ENCODE data around the gene ODAD4.

ODAD4 gene

DNA sequence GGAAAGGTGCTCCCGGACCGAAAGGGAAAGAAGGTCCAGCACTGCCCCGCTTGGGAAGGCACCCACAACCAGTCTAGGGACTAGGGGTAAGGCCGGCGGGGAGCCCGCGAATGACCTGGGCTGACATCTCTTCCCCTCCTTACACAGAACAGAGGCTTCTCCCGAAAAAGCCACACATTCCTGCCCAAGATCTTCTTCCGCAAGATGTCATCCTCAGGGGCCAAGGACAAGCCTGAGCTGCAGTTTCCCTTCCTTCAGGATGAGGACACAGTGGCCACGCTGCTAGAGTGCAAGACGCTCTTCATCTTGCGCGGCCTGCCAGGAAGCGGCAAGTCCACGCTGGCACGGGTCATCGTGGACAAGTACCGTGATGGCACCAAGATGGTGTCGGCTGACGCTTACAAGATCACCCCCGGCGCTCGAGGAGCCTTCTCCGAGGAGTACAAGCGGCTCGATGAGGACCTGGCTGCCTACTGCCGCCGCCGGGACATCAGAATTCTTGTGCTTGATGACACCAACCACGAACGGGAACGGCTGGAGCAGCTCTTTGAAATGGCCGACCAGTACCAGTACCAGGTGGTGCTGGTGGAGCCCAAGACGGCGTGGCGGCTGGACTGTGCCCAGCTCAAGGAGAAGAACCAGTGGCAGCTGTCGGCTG lies 37.6 kb downstream of the ODAD4 start:
- no peak overlapping the region for H2AFZ ChIP-seq (ENCODE audit: low read depth, low read length)
- H3K14ac ChIP-seq (ENCODE audit: low read length in 2 of 2): no peak overlapping the region
- WGBS: 98% methylated on average over 37 of the region's 37 CpGs
- H3K9ac ChIP-seq (ENCODE audit: low read length): peak overlapping the region; percentile 94
- H3K27me3 ChIP-seq (ENCODE audit: control insufficient read depth in 1 of 2, insufficient read depth in 1 of 2, low read length in 2 of 2): no peaks in the 10 kb centered on the region
- H3K4me1 ChIP-seq (ENCODE audit: control insufficient read depth, insufficient read depth, low read depth, low read length): peaks cover 22% of the 10 kb centered on the region
- peak overlapping the region in 1 of 2 experiments; percentile 2 for H3K23ac ChIP-seq (ENCODE audit: low read length in 2 of 2)
- no peak overlapping the region for H2BK12ac ChIP-seq (ENCODE audit: low read length in 2 of 2)
- no peak for DNase-seq
- H3K4me2 ChIP-seq (ENCODE audit: low read length, poor library complexity, severe bottlenecking): peak overlapping the region; percentile 76
- H2BK15ac ChIP-seq (ENCODE audit: low read depth, poor library complexity, severe bottlenecking): no peak overlapping the region
- no peak overlapping the region for H4K91ac ChIP-seq (ENCODE audit: low read length)
- H2BK120ac ChIP-seq (ENCODE audit: low read depth, low read length): no peak overlapping the region
- H2AK5ac ChIP-seq (ENCODE audit: low read length, severe bottlenecking): peak overlapping the region; percentile 31
- H3K79me1 ChIP-seq (replicated peaks; ENCODE audit: low read length, poor library complexity, severe bottlenecking): peaks cover 5% of the 10 kb centered on the region
- H3K27ac ChIP-seq (ENCODE audit: low read length, poor library complexity, severe bottlenecking): no peak overlapping the region
- H3K4ac ChIP-seq (ENCODE audit: low read depth in 1 of 2, low read length in 2 of 2): peak overlapping the region in 1 of 2 experiments; percentile 60
- H3K9me3 ChIP-seq (ENCODE audit: control insufficient read depth, low read length): no peaks in the 10 kb centered on the region
- no peak overlapping the region for H2BK5ac ChIP-seq (ENCODE audit: low read depth, low read length, poor library complexity, severe bottlenecking)
- peak overlapping the region; percentile 21 for H4K8ac ChIP-seq (ENCODE audit: low read length)
- peaks cover 42 to 45% of the 10 kb centered on the region in 2 experiments for H3K36me3 ChIP-seq (ENCODE audit: control insufficient read depth in 1 of 2, insufficient read depth in 2 of 2, low read depth in 1 of 2, low read length in 2 of 2)
- H3K18ac ChIP-seq (ENCODE audit: low read depth in 1 of 2, low read length in 2 of 2): peak overlapping the region in 1 of 2 experiments; percentile 83
- peak overlapping the region; percentile 79 to 84 for H3K4me3 ChIP-seq (ENCODE audit: insufficient read depth in 1 of 2, low read depth in 1 of 2, low read length in 2 of 2)

DNA sequence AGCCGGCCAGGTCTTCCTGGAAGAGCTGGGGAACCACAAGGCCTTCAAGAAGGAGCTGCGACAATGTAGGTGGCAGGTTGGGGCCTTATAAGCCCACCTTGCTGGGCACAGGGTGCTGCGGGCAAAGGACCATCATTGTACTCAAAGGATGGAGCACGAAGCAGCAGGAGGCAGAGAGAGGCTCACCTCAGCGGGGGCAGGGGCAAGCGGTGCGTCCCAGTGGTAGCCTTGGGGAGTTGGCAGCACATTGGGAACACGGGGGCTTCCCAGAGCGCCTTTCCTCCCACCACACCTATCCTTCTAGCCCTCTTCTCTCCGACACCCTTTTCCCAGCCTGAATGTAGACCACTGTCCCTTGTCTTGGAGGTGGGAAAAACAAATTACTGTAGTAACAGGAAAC lies 38.3 kb downstream of the ODAD4 start:
- Histone ChIP-seq H3K18ac (ENCODE audit: low read depth in 1 of 2, low read length in 2 of 2) (no peak overlapping the region), H2BK15ac (ENCODE audit: low read depth, poor library complexity, severe bottlenecking) (no peak overlapping the region), H2AFZ (ENCODE audit: low read depth, low read length) (no peak overlapping the region), H3K4ac (ENCODE audit: low read depth in 1 of 2, low read length in 2 of 2) (no peak overlapping the region), H3K9me3 (ENCODE audit: control insufficient read depth, low read length) (no peaks in the 10 kb centered on the region), H3K79me1 (replicated peaks; ENCODE audit: low read length, poor library complexity, severe bottlenecking) (peaks cover 8% of the 10 kb centered on the region), H2BK5ac (ENCODE audit: low read depth, low read length, poor library complexity, severe bottlenecking) (no peak overlapping the region), H2AK5ac (ENCODE audit: low read length, severe bottlenecking) (no peak overlapping the region), H3K4me3 (ENCODE audit: insufficient read depth in 1 of 2, low read depth in 1 of 2, low read length in 2 of 2) (peak overlapping the region in 1 of 2 experiments; percentile 84), H2BK120ac (ENCODE audit: low read depth, low read length) (no peak overlapping the region), H3K23ac (ENCODE audit: low read length in 2 of 2) (no peak overlapping the region), H3K14ac (ENCODE audit: low read length in 2 of 2) (no peak overlapping the region), H3K9ac (ENCODE audit: low read length) (peak overlapping the region; percentile 94), H3K27me3 (ENCODE audit: control insufficient read depth in 1 of 2, insufficient read depth in 1 of 2, low read length in 2 of 2) (no peaks in the 10 kb centered on the region), H3K4me1 (ENCODE audit: control insufficient read depth, insufficient read depth, low read depth, low read length) (peaks cover 28% of the 10 kb centered on the region), H4K8ac (ENCODE audit: low read length) (no peak overlapping the region), H3K27ac (ENCODE audit: low read length, poor library complexity, severe bottlenecking) (no peak overlapping the region), H3K36me3 (ENCODE audit: control insufficient read depth in 1 of 2, insufficient read depth in 2 of 2, low read depth in 1 of 2, low read length in 2 of 2) (peaks cover 48 to 51% of the 10 kb centered on the region in 2 experiments), H4K91ac (ENCODE audit: low read length) (no peak overlapping the region), H2BK12ac (ENCODE audit: low read length in 2 of 2) (no peak overlapping the region), H3K4me2 (ENCODE audit: low read length, poor library complexity, severe bottlenecking) (no peak overlapping the region)
- 96% methylated on average over 7 of the region's 10 CpGs for WGBS
- DNase-seq: no peak

DNA sequence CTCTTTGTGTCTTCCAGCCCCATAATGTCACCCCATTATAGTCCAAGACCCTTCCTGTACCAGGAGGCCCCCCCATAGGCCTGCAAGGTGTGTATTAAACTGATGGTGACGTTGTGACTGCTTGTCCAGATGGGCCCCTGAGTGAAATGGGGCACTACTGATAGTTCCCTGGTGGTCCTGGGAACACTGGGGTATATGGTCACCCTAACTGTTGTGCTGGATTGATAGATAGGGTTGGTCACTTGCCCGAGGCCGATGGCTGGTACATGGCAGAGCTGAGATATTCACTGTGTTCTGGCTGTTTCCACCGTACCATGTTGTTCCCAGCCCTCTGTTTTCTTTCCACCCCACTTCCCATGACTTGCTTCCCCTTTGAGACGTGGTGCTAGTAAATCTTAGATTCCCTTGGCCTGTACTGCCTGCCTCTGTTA lies 40.5 kb downstream of the ODAD4 start:
- Histone ChIP-seq H3K4me1 (ENCODE audit: control insufficient read depth, insufficient read depth, low read depth, low read length) (peaks cover 25% of the 10 kb centered on the region), H2BK5ac (ENCODE audit: low read depth, low read length, poor library complexity, severe bottlenecking) (no peak overlapping the region), H3K27ac (ENCODE audit: low read length, poor library complexity, severe bottlenecking) (no peak overlapping the region), H2BK15ac (ENCODE audit: low read depth, poor library complexity, severe bottlenecking) (no peak overlapping the region), H3K14ac (ENCODE audit: low read length in 2 of 2) (no peak overlapping the region), H3K9me3 (ENCODE audit: control insufficient read depth, low read length) (no peaks in the 10 kb centered on the region), H3K4ac (ENCODE audit: low read depth in 1 of 2, low read length in 2 of 2) (no peak overlapping the region), H3K18ac (ENCODE audit: low read depth in 1 of 2, low read length in 2 of 2) (no peak overlapping the region), H3K4me3 (ENCODE audit: insufficient read depth in 1 of 2, low read depth in 1 of 2, low read length in 2 of 2) (no peak overlapping the region), H3K27me3 (ENCODE audit: control insufficient read depth in 1 of 2, insufficient read depth in 1 of 2, low read length in 2 of 2) (no peaks in the 10 kb centered on the region), H4K8ac (ENCODE audit: low read length) (no peak overlapping the region), H2AFZ (ENCODE audit: low read depth, low read length) (no peak overlapping the region), H3K79me1 (replicated peaks; ENCODE audit: low read length, poor library complexity, severe bottlenecking) (peaks cover 15% of the 10 kb centered on the region), H3K4me2 (ENCODE audit: low read length, poor library complexity, severe bottlenecking) (no peak overlapping the region), H2BK12ac (ENCODE audit: low read length in 2 of 2) (no peak overlapping the region), H3K36me3 (ENCODE audit: control insufficient read depth in 1 of 2, insufficient read depth in 2 of 2, low read depth in 1 of 2, low read length in 2 of 2) (peaks cover 70 to 73% of the 10 kb centered on the region in 2 experiments), H3K9ac (ENCODE audit: low read length) (peak overlapping the region; percentile 4), H2BK120ac (ENCODE audit: low read depth, low read length) (no peak overlapping the region), H2AK5ac (ENCODE audit: low read length, severe bottlenecking) (no peak overlapping the region), H4K91ac (ENCODE audit: low read length) (no peak overlapping the region), H3K23ac (ENCODE audit: low read length in 2 of 2) (no peak overlapping the region)
- no peak for DNase-seq
- WGBS: 99% methylated on average over 5 of the region's 5 CpGs

DNA sequence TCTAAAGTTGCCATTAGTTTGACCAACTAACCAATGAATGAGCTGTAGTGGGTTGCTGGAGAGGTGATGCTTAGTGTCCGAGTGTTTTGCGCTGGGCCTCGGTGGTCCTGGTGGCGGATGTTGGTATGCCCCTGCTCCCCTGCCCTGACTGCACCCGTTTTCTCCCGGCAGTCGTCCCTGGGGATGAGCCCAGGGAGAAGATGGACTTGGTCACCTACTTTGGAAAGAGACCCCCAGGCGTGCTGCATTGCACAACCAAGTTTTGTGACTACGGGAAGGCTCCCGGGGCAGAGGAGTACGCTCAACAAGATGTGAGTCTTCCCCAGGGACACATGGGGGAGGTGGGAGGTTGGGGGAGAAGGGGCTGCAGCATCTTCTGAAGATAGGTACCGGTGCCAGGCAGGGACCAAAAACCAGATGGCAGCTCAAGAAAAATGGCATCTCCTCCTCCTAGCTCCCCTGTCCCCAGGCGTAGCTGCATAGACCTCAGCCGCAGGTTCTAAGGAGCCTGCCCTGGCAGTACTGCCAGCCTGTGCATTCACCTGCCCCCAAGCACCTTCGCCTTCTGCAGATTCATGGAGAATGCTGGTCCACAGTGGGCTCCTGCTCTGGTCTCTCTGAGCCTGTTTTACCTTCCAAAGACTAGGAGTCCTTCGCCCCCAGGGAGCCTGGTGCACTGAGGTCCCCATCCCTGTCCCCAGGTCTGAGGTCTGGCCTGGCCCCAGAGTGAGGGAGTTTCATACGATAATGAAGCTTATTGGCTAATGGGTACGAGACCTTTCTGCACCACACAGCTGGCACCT lies 41.5 kb downstream of the ODAD4 start:
- no peak overlapping the region for H3K18ac ChIP-seq (ENCODE audit: low read depth in 1 of 2, low read length in 2 of 2)
- H2BK5ac ChIP-seq (ENCODE audit: low read depth, low read length, poor library complexity, severe bottlenecking): no peak overlapping the region
- no peaks in the 10 kb centered on the region for H3K9me3 ChIP-seq (ENCODE audit: control insufficient read depth, low read length)
- no peak overlapping the region for H2BK120ac ChIP-seq (ENCODE audit: low read depth, low read length)
- no peak overlapping the region for H3K23ac ChIP-seq (ENCODE audit: low read length in 2 of 2)
- DNase-seq: no peak
- H2AK5ac ChIP-seq (ENCODE audit: low read length, severe bottlenecking): no peak overlapping the region
- H3K4me3 ChIP-seq (ENCODE audit: insufficient read depth in 1 of 2, low read depth in 1 of 2, low read length in 2 of 2): no peak overlapping the region
- H3K36me3 ChIP-seq (ENCODE audit: control insufficient read depth in 1 of 2, insufficient read depth in 2 of 2, low read depth in 1 of 2, low read length in 2 of 2): peaks cover 79 to 82% of the 10 kb centered on the region in 2 experiments
- no peak overlapping the region for H3K27ac ChIP-seq (ENCODE audit: low read length, poor library complexity, severe bottlenecking)
- no peak overlapping the region for H4K91ac ChIP-seq (ENCODE audit: low read length)
- no peak overlapping the region for H4K8ac ChIP-seq (ENCODE audit: low read length)
- peaks cover 25% of the 10 kb centered on the region for H3K4me1 ChIP-seq (ENCODE audit: control insufficient read depth, insufficient read depth, low read depth, low read length)
- 90% methylated on average over 17 of the region's 18 CpGs for WGBS
- H2BK15ac ChIP-seq (ENCODE audit: low read depth, poor library complexity, severe bottlenecking): no peak overlapping the region
- no peak overlapping the region for H2AFZ ChIP-seq (ENCODE audit: low read depth, low read length)
- peaks cover 17% of the 10 kb centered on the region for H3K79me1 ChIP-seq (replicated peaks; ENCODE audit: low read length, poor library complexity, severe bottlenecking)
- no peak overlapping the region for H3K4ac ChIP-seq (ENCODE audit: low read depth in 1 of 2, low read length in 2 of 2)
- H2BK12ac ChIP-seq (ENCODE audit: low read length in 2 of 2): no peak overlapping the region
- H3K9ac ChIP-seq (ENCODE audit: low read length): no peak overlapping the region
- H3K14ac ChIP-seq (ENCODE audit: low read length in 2 of 2): no peak overlapping the region
- no peaks in the 10 kb centered on the region for H3K27me3 ChIP-seq (ENCODE audit: control insufficient read depth in 1 of 2, insufficient read depth in 1 of 2, low read length in 2 of 2)
- no peak overlapping the region for H3K4me2 ChIP-seq (ENCODE audit: low read length, poor library complexity, severe bottlenecking)

Data from mesenchymal stem cell (in vitro differentiated cells and primary cell).